ENCODE results near the gene ANKFY1.
A peak's percentile ranks its signal among the peaks of the same experiment; 100 is the strongest.

GRCh38 chr17:4263282-4264215 lies at the start of gene ANKFY1:
- TF ChIP-seq POLR2A (IDR thresholded peaks at IDR 0.05; ENCODE audit: low read depth, low read length) (peak; percentile 86), POLR2AphosphoS5 (IDR thresholded peaks at IDR 0.05; ENCODE audit: low read depth, low read length) (peak; percentile 76), TAF1 (IDR thresholded peaks at IDR 0.05; ENCODE audit: low read depth, low read length) (peak; percentile 83; the same call in 1 of the 2 replicates), POU2F2 (IDR thresholded peaks at IDR 0.05; ENCODE audit: low read depth, low read length) (no peak; the same call in 1 of the 2 replicates), SPI1 (IDR thresholded peaks at IDR 0.05; ENCODE audit: low read depth, low read length) (no peak), PAX5 (IDR thresholded peaks at IDR 0.05; ENCODE audit: insufficient read depth, low read length, severe bottlenecking) (no peak)
